ENCODE measurements around the gene SPEF2.

- TF ChIP-seq POLR2A (IDR thresholded peaks at IDR 0.05) (no peak), CTCF (IDR thresholded peaks at IDR 0.05) (no peak)
Observed at GRCh38 chr5:35833224-35833623, 215.6 kb downstream of the SPEF2 start.
